HCT116 (cell line): ENCODE measurements around the gene OR10G6. TPM values are rescaled to one million over a fixed set of nuclear protein-coding genes. Genes with fewer than 3 reads are reported as not detected.

Source experiments
- ATAC-seq: fragments of 200-7000 bp; cut with Tn5 transposase; 2 replicates; pipeline ENCODE4 v1.9.1; 2020; ENCODE audit warnings: mild to moderate bottlenecking, moderate library complexity
- BruUV-seq: library from RNA; stranded (reverse); fragments of 400-500 nt; replicated peaks from 2 replicates; lab custom pipeline; 2021; lab: Mats Ljungman, UMichigan
- CTCF ChIA-PET: fragments of 300-600 bp; sonication (Branson Sonifier 250); formaldehyde crosslinking; loops from one replicate; lab custom pipeline; 2021; ENCODE audit warnings: antibody characterized with exemption; lab: Charles Lee
- POLR2A ChIA-PET: fragments of 300-600, 350-600 bp; sonication (Branson Sonifier 250); formaldehyde crosslinking; loops from one replicate; lab custom pipeline; 2021; ENCODE audit warnings: antibody characterized with exemption; lab: Charles Lee
- RAD21 ChIA-PET, 2 experiments: fragments of 300-600 bp; sonication (Branson Sonifier 250); formaldehyde crosslinking; loops; one replicate each; lab custom pipeline; 2023; ENCODE audit warnings: low total read pairs in 2 of 2; ENCODE audit not compliant: uncharacterized antibody in 2 of 2, unreplicated experiment in 2 of 2, low non-redundant PET in 1 of 2; lab: Charles Lee
- DNase-seq: peaks from one replicate; pipeline ENCODE4 v3.0.0-alpha.2; 2010; ENCODE audit warnings: low read depth, low spot score
- H2AFZ ChIP-seq: fragments of 200-600 bp; shearing (Covaris generic), sonication (generic); 2 replicates; pipeline ENCODE4 v1.6.1; 2017; ENCODE audit warnings: low read depth, mixed run types, mixed read lengths, antibody characterized with exemption, low read length; ENCODE audit not compliant: poor library complexity, severe bottlenecking
- H3K27ac ChIP-seq: 2 replicates; pipeline ENCODE4 v1.5.1; 2012; ENCODE audit warnings: low read depth, low read length
- H3K27me3 ChIP-seq: fragments of 200-600 bp; sonication (generic); 2 replicates; pipeline ENCODE4 v1.6.1; 2016; ENCODE audit warnings: mixed run types, low read length, mixed read lengths; ENCODE audit not compliant: insufficient read depth
- H3K36me3 ChIP-seq, 2 experiments: fragments of 200-500 bp in 1 of 2; fragments of 200-600 bp in 1 of 2; sonication (Bioruptor generic) in 1 of 2; sonication (generic) in 1 of 2; 2 replicates each; pipeline versions ENCODE4 v1.5.1 to v1.6.1; 2014 to 2016; ENCODE audit warnings: low read length in 2 of 2, inconsistent platforms in 1 of 2, mixed read lengths in 1 of 2, mixed run types in 1 of 2; ENCODE audit not compliant: insufficient read depth in 2 of 2, control insufficient read depth in 1 of 2
- H3K4me1 ChIP-seq, 2 experiments: fragments of 200-600 bp in 1 of 2; sonication (generic) in 1 of 2; 2 replicates each; pipeline versions ENCODE4 v1.5.1 to v1.6.1; 2012 to 2017; ENCODE audit warnings: low read length in 2 of 2, inconsistent platforms in 1 of 2, mild to moderate bottlenecking in 1 of 2, mixed read lengths in 1 of 2, mixed run types in 1 of 2, moderate library complexity in 1 of 2; ENCODE audit not compliant: insufficient read depth in 2 of 2, control insufficient read depth in 1 of 2
- H3K4me2 ChIP-seq: fragments of 200-600 bp; sonication (generic); 2 replicates; pipeline ENCODE4 v1.6.1; 2017; ENCODE audit warnings: mixed run types, low read length, mixed read lengths
- H3K4me3 ChIP-seq, 2 experiments: fragments of 200-600 bp in 1 of 2; sonication (generic) in 1 of 2; replicated peaks in 1 of 2; 2 replicates each; pipeline ENCODE4 v1.5.1; 2011 to 2016; ENCODE audit warnings: low read length in 2 of 2, control low read depth in 1 of 2, low read depth in 1 of 2, mild to moderate bottlenecking in 1 of 2, mixed read lengths in 1 of 2, mixed run types in 1 of 2
- H3K79me2 ChIP-seq: fragments of 200-600 bp; sonication (generic); 2 replicates; pipeline ENCODE4 v1.6.1; 2017; ENCODE audit warnings: mild to moderate bottlenecking, mixed run types, low read length, moderate library complexity, mixed read lengths; ENCODE audit not compliant: insufficient read depth
- H3K9ac ChIP-seq: fragments of 200-600 bp; sonication (generic); 2 replicates; pipeline ENCODE4 v1.6.1; 2016; ENCODE audit warnings: low read length, mixed read lengths
- H3K9me2 ChIP-seq: fragments of 200-600 bp; sonication (generic), shearing (Covaris generic); 2 replicates; pipeline ENCODE4 v1.6.1; 2017; ENCODE audit warnings: mixed run types, mild to moderate bottlenecking, moderate library complexity; ENCODE audit not compliant: insufficient read depth
- H3K9me3 ChIP-seq, 2 experiments: fragments of 200-500 bp in 1 of 2; fragments of 200-600 bp in 1 of 2; sonication (Bioruptor generic) in 1 of 2; sonication (generic) in 1 of 2; 2 replicates each; pipeline ENCODE4 v1.6.1; 2014 to 2017; ENCODE audit warnings: low read length in 2 of 2, mixed read lengths in 2 of 2, inconsistent platforms in 1 of 2, low read depth in 1 of 2, mild to moderate bottlenecking in 1 of 2, mixed run types in 1 of 2, moderate library complexity in 1 of 2; ENCODE audit not compliant: control insufficient read depth in 1 of 2, insufficient read depth in 1 of 2
- H4K20me1 ChIP-seq: fragments of 200-600 bp; sonication (generic), shearing (Covaris generic); 2 replicates; pipeline ENCODE4 v1.6.1; 2017; ENCODE audit warnings: mixed run types, mild to moderate bottlenecking, moderate library complexity; ENCODE audit not compliant: insufficient read depth
- CEBPB ChIP-seq: IDR thresholded peaks from 2 replicates; pipeline ENCODE4 v1.6.1; 2012; ENCODE audit warnings: low read depth
- CTCF ChIP-seq, 3 experiments: fragments of 200-600 bp in 1 of 3; sonication (generic) in 1 of 3; IDR thresholded peaks in 2 of 3; conservative IDR thresholded peaks in 1 of 3; 2 replicates each; pipeline ENCODE4 v1.5.1; 2012 to 2017; ENCODE audit warnings: low read depth in 2 of 3, low read length in 2 of 3, antibody characterized with exemption in 1 of 3, borderline replicate concordance in 1 of 3, control low read depth in 1 of 3, mild to moderate bottlenecking in 1 of 3, mixed read lengths in 1 of 3, mixed run types in 1 of 3, moderate library complexity in 1 of 3; ENCODE audit not compliant: insufficient read depth in 1 of 3
- EGR1 ChIP-seq: IDR thresholded peaks from 2 replicates; pipeline ENCODE4 v1.6.1; 2012; ENCODE audit warnings: low read depth
- ELF1 ChIP-seq: IDR thresholded peaks from 2 replicates; pipeline ENCODE4 v1.6.1; 2012; ENCODE audit warnings: low read depth, borderline replicate concordance
- POLR2AphosphoS5 ChIP-seq: IDR thresholded peaks from 2 replicates; pipeline ENCODE4 v1.6.1; 2011; ENCODE audit warnings: mild to moderate bottlenecking, low read depth, low read length, moderate library complexity
- RAD21 ChIP-seq: IDR thresholded peaks from 2 replicates; pipeline ENCODE4 v1.6.1; 2012; ENCODE audit warnings: low read depth, mild to moderate bottlenecking
- REST ChIP-seq: IDR thresholded peaks from 2 replicates; pipeline ENCODE4 v1.6.1; 2012; ENCODE audit warnings: low read depth
- SIN3A ChIP-seq: IDR thresholded peaks from 2 replicates; pipeline ENCODE4 v1.6.1; 2012; ENCODE audit warnings: low read depth
- SP1 ChIP-seq: IDR thresholded peaks from 2 replicates; pipeline ENCODE4 v1.6.1; 2012; ENCODE audit warnings: low read depth
- SRF ChIP-seq: IDR thresholded peaks from 2 replicates; pipeline ENCODE4 v1.6.1; 2012; ENCODE audit warnings: low read depth
- TCF7L2 ChIP-seq: IDR thresholded peaks from 2 replicates; pipeline ENCODE4 v1.7.0; 2011; ENCODE audit warnings: borderline replicate concordance, inconsistent platforms; ENCODE audit not compliant: insufficient read depth, insufficient read length; ENCODE audit errors: extremely low read depth
- intact Hi-C: fragments of 100-400 bp; cut with micrococcal nuclease; formaldehyde crosslinking; loops from 2 replicates; pipeline ENCODE4 v1.10.0; 2022
- total RNA-seq: library from RNA; stranded (reverse); gene quantifications from one replicate; pipeline ENCODE4 v1.2.1, GENCODE V29; 2021; ENCODE audit not compliant: unreplicated experiment

Gene OR10G6
- total RNA-seq, 1 experiment from 2014 or later, result not detected

GRCh38 chr11:124043420-124043819, 48.5 kb upstream of the OR10G6 start:
- Histone ChIP-seq H3K9me2 (no peaks in the 10 kb centered on the region), H3K4me2 (no peak overlapping the region), H3K36me3 (no peaks in the 10 kb centered on the region), H4K20me1 (no peaks in the 10 kb centered on the region), H3K27ac (no peak overlapping the region), H3K9me3 (no peaks in the 10 kb centered on the region), H3K79me2 (no peaks in the 10 kb centered on the region), H3K4me3 (no peak overlapping the region), H3K9ac (no peak overlapping the region), H2AFZ (no peak overlapping the region), H3K4me1 (no peaks in the 10 kb centered on the region), H3K27me3 (peaks cover 5% of the 10 kb centered on the region; the same call in 1 of the 2 replicates)
- intact Hi-C loops, result no loop called here
- ChIA-PET CTCF (no interaction called here), RAD21 (no interaction called here), POLR2A (no interaction called here)
- TF ChIP-seq RAD21, result no peak
- no peak for TF ChIP-seq SP1
- no peak for TF ChIP-seq REST
- TF ChIP-seq POLR2AphosphoS5, result no peak
- TF ChIP-seq EGR1, result no peak
- BruUV-seq, result no TSS peak
- DNase-seq (no peak), ATAC-seq (no peak)

- ChIA-PET POLR2A (no interaction called here), CTCF (no interaction called here), RAD21 (no interaction called here)
- no peak within 1 kb of the TSS for H2AFZ ChIP-seq
- no TSS peak for BruUV-seq
- no peaks in the 10 kb centered on the region for H4K20me1 ChIP-seq
- H3K36me3 ChIP-seq, result no peaks in the 10 kb centered on the region
- no peak for ATAC-seq
- DNase-seq, result no peak
- H3K79me2 ChIP-seq, result no peaks in the 10 kb centered on the region
- H3K4me2 ChIP-seq, result no peak within 1 kb of the TSS
- intact Hi-C loops, result no loop called here
- no peaks in the 10 kb centered on the region for H3K4me1 ChIP-seq
- no peak within 1 kb of the TSS for H3K9ac ChIP-seq
- no peaks in the 10 kb centered on the region for H3K9me3 ChIP-seq
- H3K9me2 ChIP-seq, result no peaks in the 10 kb centered on the region
- no peaks in the 10 kb centered on the region; the same call in 1 of the 2 replicates for H3K27me3 ChIP-seq
- no peak within 1 kb of the TSS for H3K4me3 ChIP-seq
- no peak within 1 kb of the TSS for H3K27ac ChIP-seq
- TF ChIP-seq CEBPB, result no peak
- TF ChIP-seq EGR1, result no peak
- TF ChIP-seq SIN3A, result no peak
- no peak for TF ChIP-seq SRF
- TF ChIP-seq SP1, result no peak
- no peak for TF ChIP-seq ELF1
- TF ChIP-seq TCF7L2, result no peak
- TF ChIP-seq REST, result no peak
- TF ChIP-seq CTCF (IDR thresholded peaks at IDR 0.05 in 2 of 3, conservative IDR thresholded peaks at IDR 0.05 in 1 of 3; ENCODE audit: borderline replicate concordance in 1 of 3, insufficient read depth in 1 of 3, low read depth in 2 of 3, low read length in 2 of 3), result no peak
Observed at GRCh38 chr11:124041254-124041653, 46.3 kb upstream of the OR10G6 start, which contains the start of gene OR10G7. Gene OR10G7 (minus strand): TSS chr11:124041325. CDS start chr11:124039001, 2,324 bp downstream.
